ENCODE data around the gene DDX47. TPM values are rescaled to one million over a fixed set of nuclear protein-coding genes. Genes with fewer than 3 reads are reported as not detected.

DDX47 gene
- total and polyA plus RNA-seq, 9 of the 15 experiments (the other 6 are each of a cell fraction or from before 2014, with no cell fraction given): 39.4 to 186 (median 64.4) TPM

DNA sequence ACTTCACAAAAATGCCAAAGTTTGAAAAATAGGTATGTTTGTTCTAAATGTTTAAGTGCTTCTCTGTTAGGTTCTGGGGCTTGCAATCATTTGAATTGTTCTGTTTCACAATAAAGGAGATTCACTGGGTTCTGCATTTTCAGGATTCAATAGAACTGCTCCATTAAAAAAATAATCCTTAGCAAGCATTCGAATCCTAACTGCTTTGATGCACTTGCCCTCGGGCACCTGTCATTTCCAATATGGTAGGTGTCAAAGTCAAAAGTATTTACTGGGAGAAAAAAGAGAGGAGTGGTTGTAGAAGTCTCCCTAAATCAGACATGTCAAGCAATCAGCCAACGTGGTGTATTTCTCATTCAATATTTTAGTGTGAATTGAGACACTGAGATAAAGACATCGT is 22.2 kb upstream of the DDX47 start (continued):
- TF ChIP-seq CHD7 (IDR thresholded peaks at IDR 0.05; ENCODE audit: low read depth, low read length) (no peak), ZNF41 (CRISPR knock-in tag; conservative IDR thresholded peaks at IDR 0.05) (no peak), HNRNPH1 (optimal IDR thresholded peaks at IDR 0.05; ENCODE audit: low read depth, low read length) (no peak), ZNF398 (CRISPR knock-in tag; IDR thresholded peaks at IDR 0.05) (no peak), GATAD2B (IDR thresholded peaks at IDR 0.05; ENCODE audit: borderline replicate concordance) (no peak), CHCHD3 (CRISPR knock-in tag; IDR thresholded peaks at IDR 0.05) (no peak), CBFA2T2 (conservative IDR thresholded peaks at IDR 0.05) (no peak), GATAD2A (IDR thresholded peaks at IDR 0.05) (no peak), KLF1 (tag; IDR thresholded peaks at IDR 0.05) (no peak), NCOR1 (IDR thresholded peaks at IDR 0.05) (no peak)
